ENCODE data around the gene KIF6.
"Not testable (repeated sequence)": the region's sequence is repeated elsewhere in the genome, so short reads cannot be mapped to it uniquely, and the experiment has no call there.

The KIF6 gene

GRCh38 chr6:39714802-39715201 lies 10.4 kb downstream of the KIF6 start:
- no peak for DNase-seq (ENCODE audit: low read depth in 3 of 3)

- DNase-seq (ENCODE audit: low read depth in 3 of 3), result no peak
These were observed 17.1 kb downstream of the KIF6 start for GRCh38 chr6:39707962-39708683.

- DNase-seq (ENCODE audit: low read depth in 3 of 3), result no peak
These were observed 18.3 kb downstream of the KIF6 start for GRCh38 chr6:39706819-39707335.

- no peak for DNase-seq (ENCODE audit: low read depth in 3 of 3)
These were observed 22.9 kb downstream of the KIF6 start for GRCh38 chr6:39702265-39702664.

- DNase-seq (ENCODE audit: low read depth in 3 of 3), result no peak
These were observed 24.8 kb downstream of the KIF6 start for GRCh38 chr6:39700362-39700761.

GRCh38 chr6:39698789-39699188 lies 26.4 kb downstream of the KIF6 start:
- no peak for DNase-seq (ENCODE audit: low read depth in 3 of 3)

GRCh38 chr6:39696986-39697788 lies 28.0 kb downstream of the KIF6 start:
- DNase-seq (ENCODE audit: low read depth in 3 of 3), result no peak

- no peak for DNase-seq (ENCODE audit: low read depth in 3 of 3)
These were observed 29.8 kb downstream of the KIF6 start for GRCh38 chr6:39695447-39695846.

- DNase-seq (ENCODE audit: low read depth in 3 of 3), result no peak
These were observed 32.0 kb downstream of the KIF6 start for GRCh38 chr6:39693206-39693605.

GRCh38 chr6:39688494-39688893 lies 36.7 kb downstream of the KIF6 start:
- no peak for DNase-seq (ENCODE audit: low read depth in 3 of 3)

- no peak for DNase-seq (ENCODE audit: low read depth in 3 of 3)
These were observed 38.2 kb downstream of the KIF6 start for GRCh38 chr6:39686976-39687375.

GRCh38 chr6:39685938-39686337 lies 39.3 kb downstream of the KIF6 start:
- DNase-seq (ENCODE audit: low read depth in 3 of 3), result no peak

GRCh38 chr6:39685489-39685826 lies 39.8 kb downstream of the KIF6 start:
- no peak for DNase-seq (ENCODE audit: low read depth in 3 of 3)

GRCh38 chr6:39684790-39685488 lies 40.3 kb downstream of the KIF6 start:
- no peak for DNase-seq (ENCODE audit: low read depth in 3 of 3)

GRCh38 chr6:39681674-39682121 lies 43.5 kb downstream of the KIF6 start:
- no peak for DNase-seq (ENCODE audit: low read depth in 3 of 3)

- DNase-seq (ENCODE audit: low read depth in 3 of 3), result no peak
These were observed 46.3 kb downstream of the KIF6 start for GRCh38 chr6:39678914-39679313.

- not testable (repeated sequence) for DNase-seq (ENCODE audit: low read depth in 3 of 3)
These were observed 47.9 kb downstream of the KIF6 start for GRCh38 chr6:39677318-39677717.

GRCh38 chr6:39670519-39670918 lies 54.7 kb downstream of the KIF6 start:
- no peak for DNase-seq (ENCODE audit: low read depth in 3 of 3)

GRCh38 chr6:39669973-39670342 lies 55.2 kb downstream of the KIF6 start:
- DNase-seq (ENCODE audit: low read depth in 3 of 3), result no peak

GRCh38 chr6:39669207-39669972 lies 55.8 kb downstream of the KIF6 start:
- no peak for DNase-seq (ENCODE audit: low read depth in 3 of 3)

GRCh38 chr6:39666706-39667489 lies 58.3 kb downstream of the KIF6 start:
- DNase-seq (ENCODE audit: low read depth in 3 of 3), result no peak

Data from stimulated activated CD4-positive, alpha-beta T cell treated with anti-CD3 and anti-CD28 coated beads, TNF-alpha, amount 100 ng/mL, for 24 hours (primary cell).